ENCODE data around the gene TCERG1. TPM values are rescaled to one million over a fixed set of nuclear protein-coding genes. Genes with fewer than 3 reads are reported as not detected.
A peak's percentile ranks its signal among the peaks of the same experiment; 100 is the strongest.

TCERG1 gene
- 32.6 and 36.7 TPM in 2 replicates for total RNA-seq

DNA sequence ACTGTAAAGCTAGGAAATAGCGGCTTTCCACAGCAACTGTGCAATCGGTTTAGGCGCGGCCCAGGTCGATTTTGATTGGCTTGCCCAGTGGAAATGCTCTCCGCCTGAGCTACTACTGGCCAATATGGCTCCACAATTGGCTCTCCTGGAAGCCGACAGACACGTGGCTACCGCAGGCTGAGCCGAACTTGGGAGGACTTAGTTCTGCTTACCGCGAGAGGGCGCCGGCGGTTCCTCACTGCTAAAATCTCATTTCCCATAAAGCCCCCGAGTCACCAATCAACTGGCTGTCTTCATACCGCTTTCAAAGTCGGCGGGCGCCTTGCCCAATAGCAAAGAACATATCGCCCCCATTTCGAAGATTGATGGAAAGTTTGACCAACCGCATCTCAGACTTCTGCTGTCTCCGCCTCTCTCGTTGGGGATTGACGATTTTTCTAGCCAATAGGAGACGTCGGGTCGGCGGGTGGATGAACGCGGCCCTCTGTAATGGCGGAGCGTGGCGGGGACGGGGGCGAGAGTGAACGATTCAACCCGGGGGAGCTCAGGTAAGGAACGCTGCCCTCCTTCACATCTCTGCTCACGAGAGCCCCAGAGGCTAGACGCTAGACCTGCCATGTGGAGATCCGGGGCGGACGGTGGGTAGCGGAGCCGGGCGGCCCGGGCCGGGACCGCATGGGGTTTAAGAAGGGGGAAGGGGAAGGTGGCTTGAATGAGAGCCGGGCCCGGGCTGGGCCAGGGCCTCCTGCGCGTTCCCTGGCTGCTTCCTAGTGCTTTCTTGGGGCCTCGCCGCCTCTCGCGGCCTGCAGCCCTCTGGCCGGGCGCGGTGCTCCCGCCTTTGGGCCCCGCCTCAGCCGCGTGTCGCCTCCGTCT, at the start of gene TCERG1:
TCERG1 (plus strand) TSS at position 473 of the 873 bp plus-strand sequence; CDS start at position 490, 17 bp downstream.
- Histone ChIP-seq H3K27me3 (ENCODE audit: control insufficient read depth, insufficient read depth, low read length) (no peaks in the 10 kb centered on the region), H3K36me3 (ENCODE audit: control insufficient read depth, insufficient read depth, low read length) (no peaks in the 10 kb centered on the region), H3K4me3 (ENCODE audit: low read depth, low read length) (peak within 1 kb of the TSS; percentile 92)
- FAIRE-seq (no peak), DNase-seq (ENCODE audit: low read depth) (peak; percentile 98)
- TF ChIP-seq, protein P1, sequence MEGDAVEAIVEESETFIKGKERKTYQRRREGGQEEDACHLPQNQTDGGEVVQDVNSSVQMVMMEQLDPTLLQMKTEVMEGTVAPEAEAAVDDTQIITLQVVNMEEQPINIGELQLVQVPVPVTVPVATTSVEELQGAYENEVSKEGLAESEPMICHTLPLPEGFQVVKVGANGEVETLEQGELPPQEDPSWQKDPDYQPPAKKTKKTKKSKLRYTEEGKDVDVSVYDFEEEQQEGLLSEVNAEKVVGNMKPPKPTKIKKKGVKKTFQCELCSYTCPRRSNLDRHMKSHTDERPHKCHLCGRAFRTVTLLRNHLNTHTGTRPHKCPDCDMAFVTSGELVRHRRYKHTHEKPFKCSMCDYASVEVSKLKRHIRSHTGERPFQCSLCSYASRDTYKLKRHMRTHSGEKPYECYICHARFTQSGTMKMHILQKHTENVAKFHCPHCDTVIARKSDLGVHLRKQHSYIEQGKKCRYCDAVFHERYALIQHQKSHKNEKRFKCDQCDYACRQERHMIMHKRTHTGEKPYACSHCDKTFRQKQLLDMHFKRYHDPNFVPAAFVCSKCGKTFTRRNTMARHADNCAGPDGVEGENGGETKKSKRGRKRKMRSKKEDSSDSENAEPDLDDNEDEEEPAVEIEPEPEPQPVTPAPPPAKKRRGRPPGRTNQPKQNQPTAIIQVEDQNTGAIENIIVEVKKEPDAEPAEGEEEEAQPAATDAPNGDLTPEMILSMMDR (IDR thresholded peaks at IDR 0.05; ENCODE audit: insufficient read depth, low read length, severe bottlenecking) = peak; percentile 86

DNA sequence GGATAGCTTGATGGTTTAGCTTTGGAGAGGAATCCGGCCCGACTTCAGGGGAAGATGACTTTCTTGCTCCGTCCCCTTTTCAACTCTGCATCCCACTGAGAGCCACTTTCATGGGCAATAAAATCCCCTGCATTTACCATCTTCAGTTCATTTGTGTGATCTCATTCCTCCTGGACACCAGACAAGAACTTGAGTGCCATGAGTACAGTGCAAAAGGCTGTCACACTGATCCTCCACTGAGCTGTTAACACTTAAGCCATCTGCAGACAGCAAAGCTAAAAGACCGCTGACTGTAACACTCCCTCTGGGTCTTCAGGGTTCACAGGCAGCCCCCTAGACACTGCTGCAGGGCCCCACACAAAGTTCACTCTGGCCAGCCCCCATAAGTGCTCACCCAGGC, 48.3 kb upstream of the TCERG1 start:
- no peaks in the 10 kb centered on the region for H3K27me3 ChIP-seq (ENCODE audit: control insufficient read depth, insufficient read depth, low read length)
- no peak for DNase-seq (ENCODE audit: low read depth)
- no peaks in the 10 kb centered on the region for H3K36me3 ChIP-seq (ENCODE audit: control insufficient read depth, insufficient read depth, low read length)
- H3K4me3 ChIP-seq (ENCODE audit: low read depth, low read length) = no peak overlapping the region
- TF ChIP-seq, protein P1 (IDR thresholded peaks at IDR 0.05; ENCODE audit: insufficient read depth, low read length, severe bottlenecking) = no peak
- FAIRE-seq = no peak

DNA sequence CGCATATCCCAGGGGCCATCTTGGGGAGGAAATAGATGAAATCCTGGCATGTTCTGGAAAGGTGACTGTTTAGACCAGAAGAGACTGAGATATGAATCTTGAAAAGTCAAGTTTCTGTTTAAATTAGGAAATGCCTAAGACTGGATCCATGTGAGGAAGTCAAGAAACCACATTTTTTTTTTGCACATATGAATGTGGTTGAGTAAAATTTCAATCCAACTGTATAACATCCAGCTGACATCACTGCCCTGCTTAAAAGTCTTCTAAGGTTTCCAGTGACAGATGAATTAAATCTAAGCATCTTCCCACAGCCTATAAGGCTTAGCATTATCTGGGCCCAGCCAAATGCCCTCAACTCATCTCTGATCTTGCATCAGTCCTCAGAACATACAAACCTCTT, 47.7 kb upstream of the TCERG1 start:
- TF ChIP-seq, protein P1 (IDR thresholded peaks at IDR 0.05; ENCODE audit: insufficient read depth, low read length, severe bottlenecking) = no peak
- Histone ChIP-seq H3K4me3 (ENCODE audit: low read depth, low read length) (no peak overlapping the region), H3K27me3 (ENCODE audit: control insufficient read depth, insufficient read depth, low read length) (peaks cover 1% of the 10 kb centered on the region), H3K36me3 (ENCODE audit: control insufficient read depth, insufficient read depth, low read length) (no peaks in the 10 kb centered on the region)
- DNase-seq (ENCODE audit: low read depth) (no peak), FAIRE-seq (no peak)

DNA sequence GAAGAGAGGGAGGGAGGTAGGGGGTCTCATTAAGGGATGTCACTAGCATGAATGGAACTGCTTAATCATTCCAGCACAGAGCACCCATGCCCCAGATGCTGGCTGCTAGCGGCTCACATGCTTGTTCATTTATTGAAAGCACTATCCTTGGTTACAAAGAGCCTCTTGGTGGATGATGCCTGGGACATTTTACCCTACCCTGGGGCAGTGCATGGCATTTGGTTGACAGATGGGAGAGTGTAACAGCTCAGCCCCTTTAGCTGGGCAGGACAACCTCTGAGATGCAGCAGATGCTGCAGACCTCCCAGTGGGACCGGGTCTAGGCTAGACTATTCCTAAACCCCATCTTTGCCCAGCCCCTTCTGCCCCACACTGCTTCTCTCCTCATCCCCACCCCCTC, 46.9 kb upstream of the TCERG1 start:
- FAIRE-seq (no peak), DNase-seq (ENCODE audit: low read depth) (no peak)
- no peak overlapping the region for H3K4me3 ChIP-seq (ENCODE audit: low read depth, low read length)
- TF ChIP-seq, protein P1 (IDR thresholded peaks at IDR 0.05; ENCODE audit: insufficient read depth, low read length, severe bottlenecking) = no peak
- peaks cover 1% of the 10 kb centered on the region for H3K27me3 ChIP-seq (ENCODE audit: control insufficient read depth, insufficient read depth, low read length)
- no peaks in the 10 kb centered on the region for H3K36me3 ChIP-seq (ENCODE audit: control insufficient read depth, insufficient read depth, low read length)

DNA sequence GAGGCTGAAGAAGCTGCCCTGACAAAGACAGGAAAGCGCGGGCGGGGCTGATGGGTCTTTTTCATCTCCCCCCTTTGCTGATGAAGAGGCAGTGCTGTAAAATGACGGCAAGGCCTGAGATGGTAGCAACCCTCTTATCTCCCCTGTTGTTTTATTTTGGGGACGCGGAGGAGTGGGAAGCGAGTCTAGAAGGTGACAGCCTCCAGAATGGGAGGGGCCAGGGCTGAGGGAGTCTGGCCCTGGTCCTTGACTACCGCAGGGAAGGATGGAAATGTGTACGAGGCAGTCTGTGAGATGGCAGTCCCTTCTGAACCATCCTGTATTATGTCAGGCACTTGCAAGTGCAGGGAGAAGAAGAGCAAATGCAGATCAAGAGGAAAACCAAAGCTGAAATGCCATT, 46.1 kb upstream of the TCERG1 start:
- peaks cover 1% of the 10 kb centered on the region for H3K27me3 ChIP-seq (ENCODE audit: control insufficient read depth, insufficient read depth, low read length)
- TF ChIP-seq, protein P1 (IDR thresholded peaks at IDR 0.05; ENCODE audit: insufficient read depth, low read length, severe bottlenecking) = no peak
- FAIRE-seq = no peak
- H3K36me3 ChIP-seq (ENCODE audit: control insufficient read depth, insufficient read depth, low read length) = no peaks in the 10 kb centered on the region
- H3K4me3 ChIP-seq (ENCODE audit: low read depth, low read length) = no peak overlapping the region
- DNase-seq (ENCODE audit: low read depth) = no peak

Measured in bronchial epithelial cell (primary cell).